Erythroblast (primary cell): Measurements from ENCODE around the gene MEP1A.
"Not testable (repeated sequence)": the region's sequence is repeated elsewhere in the genome, so short reads cannot be mapped to it uniquely, and the experiment has no call there.

Experiments used
- DNase-seq, 2 experiments: peaks; one replicate each; lab custom pipeline; 2025; lab: John Stamatoyannopoulos, UW
- GATA1 ChIP-seq: IDR thresholded peaks from 2 replicates; pipeline ENCODE4 v1.6.1; 2011; ENCODE audit warnings: low read depth, mild to moderate bottlenecking, control low read depth, low read length, moderate library complexity
- POLR2A ChIP-seq: IDR thresholded peaks from 2 replicates; pipeline ENCODE4 v1.6.1; 2011; ENCODE audit warnings: mild to moderate bottlenecking, low read length

Gene MEP1A

GRCh38 chr6:46763466-46763865 lies 29.7 kb upstream of the MEP1A start:
- DNase-seq, result no peak
- TF ChIP-seq POLR2A (no peak), GATA1 (no peak)

GRCh38 chr6:46764280-46764679 lies 28.9 kb upstream of the MEP1A start:
- DNase-seq, result not testable (repeated sequence)

GRCh38 chr6:46764961-46765360 lies 28.2 kb upstream of the MEP1A start:
- no peak for DNase-seq
- TF ChIP-seq POLR2A, result no peak
- TF ChIP-seq GATA1, result no peak

GRCh38 chr6:46772016-46772415 lies 21.2 kb upstream of the MEP1A start:
- no peak for TF ChIP-seq POLR2A
- no peak for TF ChIP-seq GATA1
- no peak for DNase-seq

GRCh38 chr6:46772762-46773161 lies 20.4 kb upstream of the MEP1A start:
- no peak for TF ChIP-seq GATA1
- TF ChIP-seq POLR2A, result no peak
- no peak for DNase-seq

- TF ChIP-seq GATA1 (no peak), POLR2A (no peak)
- no peak for DNase-seq
Observed at GRCh38 chr6:46773201-46773855, 19.9 kb upstream of the MEP1A start.

GRCh38 chr6:46774736-46775135 lies 18.5 kb upstream of the MEP1A start:
- not testable (repeated sequence) for DNase-seq

GRCh38 chr6:46776070-46776712 lies 17.0 kb upstream of the MEP1A start:
- DNase-seq, result no peak
- TF ChIP-seq POLR2A (no peak), GATA1 (no peak)

GRCh38 chr6:46777476-46778346 lies 15.5 kb upstream of the MEP1A start:
- no peak for DNase-seq
- TF ChIP-seq GATA1, result no peak

- peak; percentile 39 to 65 for DNase-seq
- TF ChIP-seq GATA1 (no peak), POLR2A (no peak)
Observed at GRCh38 chr6:46781478-46782378, 11.5 kb upstream of the MEP1A start.

GRCh38 chr6:46784535-46784934 lies 8.7 kb upstream of the MEP1A start:
- DNase-seq, result no peak
- TF ChIP-seq POLR2A, result no peak
- no peak for TF ChIP-seq GATA1

GRCh38 chr6:46787871-46788540 lies 5.2 kb upstream of the MEP1A start:
- no peak for DNase-seq
- TF ChIP-seq GATA1 (no peak), POLR2A (no peak)

GRCh38 chr6:46788791-46789190 lies 4.4 kb upstream of the MEP1A start:
- TF ChIP-seq POLR2A (no peak), GATA1 (no peak)
- DNase-seq, result no peak
